Aorta (tissue), 5 donors: ENCODE data around the gene C16orf74. TPM values are rescaled to one million over a fixed set of nuclear protein-coding genes. Genes with fewer than 3 reads are reported as not detected.

ENCODE experiments used
- ATAC-seq: fragments of 200-7000 bp; cut with Tn5 transposase; one replicate; pipeline ENCODE4 v1.9.1; 2022; ENCODE audit warnings: moderate library complexity; ENCODE audit not compliant: low FRiP score
- DNase-seq, 2 donors: peaks; one replicate each; pipeline ENCODE4 v3.0.0-alpha.2; 2020
- H3K27ac ChIP-seq, 2 donors: one replicate each; pipeline ENCODE4 v1.5.1; 2013; ENCODE audit warnings: low read length in 2 of 2, mild to moderate bottlenecking in 2 of 2, moderate library complexity in 2 of 2, control low read depth in 1 of 2, inconsistent platforms in 1 of 2, low read depth in 1 of 2
- H3K27me3 ChIP-seq, 2 donors: one replicate each; pipeline ENCODE4 v1.6.1; 2013; ENCODE audit warnings: control low read depth in 1 of 2, low read length in 1 of 2, mild to moderate bottlenecking in 1 of 2, moderate library complexity in 1 of 2; ENCODE audit not compliant: insufficient read depth in 2 of 2, control insufficient read depth in 1 of 2
- H3K36me3 ChIP-seq, 2 donors: one replicate each; pipeline ENCODE4 v1.6.1; 2013; ENCODE audit warnings: control low read depth in 1 of 2, low read length in 1 of 2, mild to moderate bottlenecking in 1 of 2; ENCODE audit not compliant: insufficient read depth in 2 of 2, control insufficient read depth in 1 of 2
- H3K4me1 ChIP-seq, 2 donors: one replicate each; pipeline ENCODE4 v1.6.1; 2013; ENCODE audit warnings: low read length in 2 of 2, control low read depth in 1 of 2, mild to moderate bottlenecking in 1 of 2, moderate library complexity in 1 of 2; ENCODE audit not compliant: insufficient read depth in 2 of 2, control insufficient read depth in 1 of 2
- H3K4me3 ChIP-seq, 2 donors: one replicate each; pipeline ENCODE4 v1.5.1; 2013; ENCODE audit warnings: low read length in 2 of 2, control low read depth in 1 of 2, mild to moderate bottlenecking in 1 of 2
- H3K9me3 ChIP-seq: one replicate; pipeline ENCODE4 v1.6.1; 2013; ENCODE audit warnings: mild to moderate bottlenecking, low read length; ENCODE audit not compliant: control insufficient read depth
- WGBS, 2 donors: extraction: QIAGEN DNeasy Blood & Tissue Kit; methylation state at CpG; one replicate each; pipeline ENCODE4 v1.1.7; 2013; 5-methylcytosine and 5-hydroxymethylcytosine counted together
- intact Hi-C, 2 donors: fragments of 100-400 bp; cut with DNase I; formaldehyde crosslinking; loops; one replicate each; pipeline versions ENCODE4 v1.14.2 to v1.15.0; 2022
- polyA plus RNA-seq, 2 donors: library from polyadenylated mRNA; stranded (reverse); fragments of 200-250 nt; gene quantifications; one replicate each; pipeline ENCODE4 v1.2.3, GENCODE V29; 2013
- total RNA-seq, 2 donors: library from RNA; stranded (reverse); fragmentation: NEBNext Ultra II Directional; extraction: Animal tissue kit (Norgen Biotek cat#: 25700); gene quantifications; one replicate each; pipeline ENCODE4 v1.2.1, GENCODE V29; 2021
- donor health status: healthy with polysubstance abuse.
- donor health status: Bipolar disorder and iron deficiency.
- donor health status: DM: no; HTN: no; CAD: no.
- donor health status: DM: no; HTN: no; CAD: no.
- donor health status: DM: yes; HTN: yes; CAD: no.

C16orf74 gene
- total and polyA plus RNA-seq, 4 donors: 0.87 TPM; not detected in 3

DNA sequence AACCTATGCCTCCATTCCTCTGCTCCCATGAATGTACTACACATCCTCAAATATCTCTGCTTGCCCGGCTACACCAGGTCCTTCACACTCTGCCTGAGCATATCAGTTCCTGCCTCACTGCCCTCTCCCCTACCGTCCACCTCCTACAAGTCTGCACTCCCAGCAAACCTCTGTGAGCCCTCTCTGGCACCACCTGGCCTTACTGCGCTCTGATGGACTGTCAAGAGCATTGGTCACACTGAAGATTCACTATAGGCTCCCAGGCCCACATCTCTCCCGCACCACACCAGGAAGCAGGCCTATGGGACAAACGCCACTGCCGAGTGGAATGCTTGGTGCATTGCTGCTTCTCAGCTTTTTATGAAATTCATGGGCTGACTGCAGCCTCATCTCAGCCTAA, 71.0 kb downstream of the C16orf74 start:
- intact Hi-C loops: no loop called here
- no peaks in the 10 kb centered on the region for H3K9me3 ChIP-seq
- no peaks in the 10 kb centered on the region for H3K4me1 ChIP-seq
- no peak for ATAC-seq
- H3K27me3 ChIP-seq: no peaks in the 10 kb centered on the region
- no peak for DNase-seq
- WGBS, 2 donors: 95 to 96% methylated on average over 6 of the region's 6 CpGs
- no peak overlapping the region for H3K27ac ChIP-seq
- H3K36me3 ChIP-seq: peaks cover 0 to 2% of the 10 kb centered on the region in 2 donors
- H3K4me3 ChIP-seq: no peak overlapping the region

DNA sequence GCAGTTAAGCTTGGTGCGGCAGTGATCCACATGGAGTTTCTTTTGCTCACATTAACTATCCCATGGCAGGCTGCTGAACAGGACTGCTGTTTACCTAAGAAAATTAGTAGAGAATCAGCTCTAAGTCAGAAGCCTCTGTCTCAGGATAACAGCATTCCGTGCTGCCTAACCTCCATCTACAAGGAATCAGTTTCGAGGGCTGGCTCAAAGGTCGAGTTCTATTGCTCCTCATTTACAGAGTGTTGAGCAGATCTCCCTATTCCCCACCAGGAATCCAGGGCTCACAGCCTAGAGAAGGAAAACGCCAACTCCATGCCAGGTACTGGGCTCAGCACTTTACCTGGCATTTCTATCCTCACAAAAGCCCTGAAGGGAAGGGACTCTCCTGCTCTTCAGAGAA, 72.1 kb downstream of the C16orf74 start:
- H3K4me3 ChIP-seq: no peak overlapping the region
- H3K27ac ChIP-seq: no peak overlapping the region
- H3K4me1 ChIP-seq: no peaks in the 10 kb centered on the region
- peaks cover 0 to 2% of the 10 kb centered on the region in 2 donors for H3K36me3 ChIP-seq
- no peaks in the 10 kb centered on the region for H3K27me3 ChIP-seq
- H3K9me3 ChIP-seq: no peaks in the 10 kb centered on the region
- 91 to 92% methylated on average over 5 of the region's 5 CpGs for WGBS, 2 donors
- intact Hi-C loops: no loop called here
- DNase-seq (no peak), ATAC-seq (no peak)

DNA sequence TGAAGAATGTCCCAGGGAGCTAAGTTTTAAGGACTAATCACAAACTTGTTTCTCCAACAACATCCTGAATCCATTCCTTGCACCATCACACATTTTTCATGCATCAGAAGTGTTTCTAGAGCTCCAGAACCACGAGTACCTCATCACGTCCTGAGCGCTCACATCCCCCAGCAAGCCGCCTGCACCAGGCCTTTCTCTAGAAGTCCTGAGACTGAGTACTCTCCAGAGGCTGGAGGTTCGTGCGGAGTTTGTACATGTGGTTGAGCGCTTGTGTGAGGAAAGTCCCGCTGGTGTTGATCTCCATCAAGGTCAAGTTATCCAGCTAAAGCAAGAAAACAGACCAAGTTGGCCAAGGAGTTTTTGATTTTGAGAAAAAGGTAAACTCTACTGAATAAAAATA, 72.9 kb downstream of the C16orf74 start:
- H3K27me3 ChIP-seq: no peaks in the 10 kb centered on the region
- no peaks in the 10 kb centered on the region for H3K9me3 ChIP-seq
- DNase-seq (peak in 1 of 2 donors; percentile 23), ATAC-seq (no peak)
- intact Hi-C loops: no loop called here
- H3K36me3 ChIP-seq: peaks cover 0 to 2% of the 10 kb centered on the region in 2 donors
- WGBS, 2 donors: 88 to 93% methylated on average over 8 of the region's 8 CpGs
- no peak overlapping the region for H3K27ac ChIP-seq
- H3K4me1 ChIP-seq: no peaks in the 10 kb centered on the region
- H3K4me3 ChIP-seq: no peak overlapping the region

DNA sequence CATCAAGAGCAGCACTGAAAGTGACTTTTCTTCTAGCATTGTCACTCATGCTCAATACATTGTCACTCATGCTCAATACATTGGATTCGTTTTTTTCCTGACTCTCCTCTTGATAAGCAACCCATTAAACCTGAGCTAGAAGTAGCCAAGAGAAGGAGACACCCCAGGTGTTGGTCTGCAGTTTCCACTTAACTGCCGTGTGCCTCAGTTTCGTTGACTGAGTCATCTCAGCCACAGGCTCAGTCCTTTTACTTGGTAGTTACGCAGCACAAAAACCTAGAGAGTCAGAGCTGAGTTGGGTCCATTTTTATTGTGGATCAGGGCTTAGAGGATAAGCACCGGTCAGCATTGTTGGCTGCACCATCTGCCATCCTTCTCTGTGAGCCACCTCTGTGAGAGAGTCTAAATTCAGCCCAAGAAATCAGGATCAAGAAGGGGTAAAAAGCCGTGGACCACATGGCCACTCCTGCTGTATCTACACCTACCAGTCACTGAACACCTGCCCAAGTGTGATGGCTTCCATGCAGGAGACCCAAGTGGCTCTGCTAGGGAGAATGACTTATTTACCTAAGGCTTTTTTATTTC, 73.4 kb downstream of the C16orf74 start:
- no peaks in the 10 kb centered on the region for H3K27me3 ChIP-seq
- ATAC-seq: no peak
- peaks cover 0 to 2% of the 10 kb centered on the region in 2 donors for H3K36me3 ChIP-seq
- no peaks in the 10 kb centered on the region for H3K4me1 ChIP-seq
- no peak overlapping the region for H3K27ac ChIP-seq
- H3K9me3 ChIP-seq: no peaks in the 10 kb centered on the region
- DNase-seq: peak in 1 of 2 donors; percentile 9
- no peak overlapping the region for H3K4me3 ChIP-seq
- 92 to 97% methylated on average over 6 of the region's 6 CpGs for WGBS, 2 donors
- intact Hi-C loops: no loop called here

DNA sequence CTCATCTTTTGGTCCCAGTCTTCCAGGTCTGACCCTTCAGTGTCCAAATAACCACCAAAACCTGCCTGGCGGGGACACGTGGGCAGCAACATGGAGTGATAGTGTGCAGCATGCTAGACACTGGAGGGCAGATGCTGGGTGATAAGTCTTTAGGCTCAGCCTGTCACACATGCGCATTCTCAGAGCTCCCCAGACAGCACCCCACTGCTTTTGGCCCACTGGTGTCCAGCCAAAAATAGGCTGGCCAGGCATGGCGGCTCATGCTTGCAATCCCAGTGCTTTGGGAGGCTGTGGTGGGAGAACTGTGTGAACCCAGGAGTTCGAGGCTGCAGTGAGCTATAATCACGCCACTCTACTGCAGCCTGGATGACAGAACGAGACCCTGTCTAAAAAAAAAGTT, 74.4 kb downstream of the C16orf74 start:
- H3K9me3 ChIP-seq: no peaks in the 10 kb centered on the region
- intact Hi-C loops: no loop called here
- no peaks in the 10 kb centered on the region for H3K27me3 ChIP-seq
- no peak overlapping the region for H3K27ac ChIP-seq
- DNase-seq (peak in 1 of 2 donors; percentile 6), ATAC-seq (no peak)
- no peaks in the 10 kb centered on the region for H3K4me1 ChIP-seq
- 95 to 96% methylated on average over 7 of the region's 7 CpGs for WGBS, 2 donors
- peaks cover 0 to 2% of the 10 kb centered on the region in 2 donors for H3K36me3 ChIP-seq
- no peak overlapping the region for H3K4me3 ChIP-seq

DNA sequence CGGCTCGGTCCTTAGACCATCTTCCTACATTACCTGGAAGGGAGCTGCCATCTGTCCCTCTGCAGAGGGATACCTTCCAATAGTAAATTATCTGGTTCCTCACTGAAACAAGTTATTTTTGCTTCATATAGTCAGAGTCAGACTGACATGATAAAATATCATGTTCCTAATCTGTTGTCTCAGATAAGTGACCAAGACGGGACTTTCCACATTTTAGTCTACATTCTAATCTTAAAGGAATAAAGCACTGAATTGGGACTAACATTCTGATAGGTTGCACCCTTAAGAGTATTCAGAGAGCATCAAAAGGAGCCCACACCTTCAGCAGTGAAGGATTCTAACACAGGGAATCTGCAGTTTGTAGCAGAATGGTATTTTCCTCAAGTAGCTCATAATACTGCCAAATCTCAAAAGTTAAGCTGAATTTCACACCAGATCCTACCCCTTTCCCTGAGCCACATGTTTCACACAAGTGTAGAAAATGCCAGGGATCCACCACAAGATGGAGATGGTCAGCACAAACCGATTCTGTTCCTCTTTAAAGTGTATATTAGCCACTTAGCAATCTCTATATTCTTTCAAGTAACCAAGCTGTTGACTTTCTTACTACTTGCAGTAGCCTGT, 75.5 kb downstream of the C16orf74 start:
- Histone ChIP-seq H3K27me3 (no peaks in the 10 kb centered on the region), H3K4me1 (no peaks in the 10 kb centered on the region), H3K27ac (no peak overlapping the region), H3K4me3 (no peak overlapping the region), H3K9me3 (no peaks in the 10 kb centered on the region), H3K36me3 (peaks cover 0 to 2% of the 10 kb centered on the region in 2 donors)
- no peak for ATAC-seq
- intact Hi-C loops: no loop called here
- WGBS, 2 donors: 63 to 64% methylated on average over 4 of the region's 4 CpGs
- peak in 1 of 2 donors; percentile 3 for DNase-seq

DNA sequence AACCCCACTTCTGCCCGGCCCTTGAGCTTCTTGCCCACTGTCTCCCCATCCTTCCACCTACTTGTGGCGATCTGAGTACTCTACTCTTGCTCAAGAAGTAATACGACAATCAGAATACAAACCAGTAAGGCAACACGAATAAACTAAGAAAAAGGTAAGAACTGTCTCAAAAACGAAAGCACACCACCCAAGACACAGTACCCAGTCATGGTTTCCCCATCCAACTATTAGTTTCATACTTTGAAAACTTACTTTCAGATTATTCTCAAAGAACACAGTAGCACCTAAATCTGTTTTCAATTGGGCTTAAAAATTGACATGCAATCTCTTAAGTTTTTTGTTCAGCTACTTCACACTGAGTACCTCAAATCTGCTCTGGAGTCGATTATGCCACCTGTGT, 76.1 kb downstream of the C16orf74 start:
- Histone ChIP-seq H3K36me3 (peaks cover 0 to 2% of the 10 kb centered on the region in 2 donors), H3K4me3 (no peak overlapping the region), H3K9me3 (no peaks in the 10 kb centered on the region), H3K27me3 (no peaks in the 10 kb centered on the region), H3K27ac (no peak overlapping the region), H3K4me1 (no peaks in the 10 kb centered on the region)
- intact Hi-C loops: no loop called here
- DNase-seq: no peak
- ATAC-seq: no peak
- 93 to 94% methylated on average over 6 of the region's 6 CpGs for WGBS, 2 donors

DNA sequence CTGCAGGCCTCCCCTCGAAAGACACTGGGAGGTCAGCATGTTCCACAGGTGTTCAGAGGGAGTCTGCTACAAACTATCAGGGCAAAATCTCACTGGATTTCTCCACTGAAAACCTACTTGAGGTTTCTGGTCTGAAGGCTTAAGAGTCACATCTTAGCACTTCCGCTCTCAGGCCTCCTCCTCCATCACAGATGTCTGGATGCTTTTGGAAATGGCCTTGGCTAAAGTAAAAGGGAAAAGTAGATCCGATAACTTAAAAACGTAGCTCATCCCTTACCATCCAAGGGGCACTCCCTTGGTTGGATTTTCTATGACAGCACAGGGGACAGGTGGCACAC, 76.5 kb downstream of the C16orf74 start:
- DNase-seq: no peak
- 80 to 84% methylated on average over 4 of the region's 4 CpGs for WGBS, 2 donors
- no peak for ATAC-seq
- H3K27me3 ChIP-seq: no peaks in the 10 kb centered on the region
- no peak overlapping the region for H3K4me3 ChIP-seq
- intact Hi-C loops: no loop called here
- H3K27ac ChIP-seq: no peak overlapping the region
- peaks cover 0 to 3% of the 10 kb centered on the region in 2 donors for H3K36me3 ChIP-seq
- H3K9me3 ChIP-seq: no peaks in the 10 kb centered on the region
- no peaks in the 10 kb centered on the region for H3K4me1 ChIP-seq
